Ishikawa (cell line): Measurements from ENCODE around the gene GNG5.

ENCODE experiments used
- CEBPB ChIP-seq: IDR thresholded peaks from 2 replicates; pipeline ENCODE4 v1.6.1; 2012
- CREB1 ChIP-seq: IDR thresholded peaks from 2 replicates; pipeline ENCODE4 v1.6.1; 2012; ENCODE audit warnings: low read depth
- EGR1 ChIP-seq: IDR thresholded peaks from 2 replicates; pipeline ENCODE4 v1.6.1; 2012
- EP300 ChIP-seq: IDR thresholded peaks from 2 replicates; pipeline ENCODE4 v1.6.1; 2012; ENCODE audit warnings: borderline replicate concordance
- FOXM1 ChIP-seq: IDR thresholded peaks from 2 replicates; pipeline ENCODE4 v1.6.1; 2012; ENCODE audit warnings: low read depth, borderline replicate concordance
- NFIC ChIP-seq: IDR thresholded peaks from 2 replicates; pipeline ENCODE4 v1.6.1; 2012
- RAD21 ChIP-seq: IDR thresholded peaks from 2 replicates; pipeline ENCODE4 v1.6.1; 2012; ENCODE audit warnings: low read depth
- TAF1 ChIP-seq: IDR thresholded peaks from 2 replicates; pipeline ENCODE4 v1.6.1; 2012; ENCODE audit warnings: low read depth, mild to moderate bottlenecking
- TCF12 ChIP-seq: IDR thresholded peaks from 2 replicates; pipeline ENCODE4 v1.6.1; 2012; ENCODE audit warnings: low read depth
- TEAD4 ChIP-seq: IDR thresholded peaks from 2 replicates; pipeline ENCODE4 v1.6.1; 2012
- YY1 ChIP-seq: IDR thresholded peaks from 2 replicates; pipeline ENCODE4 v1.6.1; 2012; ENCODE audit warnings: low read depth
- ZBTB7A ChIP-seq: IDR thresholded peaks from 2 replicates; pipeline ENCODE4 v1.6.1; 2012; ENCODE audit warnings: low read depth
- TF ChIP-seq, protein P1 (sequence below): IDR thresholded peaks from 2 replicates; pipeline ENCODE4 v1.6.1; 2012
- TF ChIP-seq, protein P2 (sequence below): IDR thresholded peaks from 2 replicates; pipeline ENCODE4 v1.6.1; 2012; ENCODE audit warnings: low read depth, mild to moderate bottlenecking
- TF ChIP-seq, protein P3 (sequence below): IDR thresholded peaks from 2 replicates; pipeline ENCODE4 v1.6.1; 2012

The GNG5 gene

GRCh38 chr1:84502927-84503326 is 3.5 kb downstream of the GNG5 start:
- no peak for TF ChIP-seq RAD21
- TF ChIP-seq FOXM1 = no peak
- no peak for TF ChIP-seq ZBTB7A
- no peak for TF ChIP-seq CREB1
- TF ChIP-seq, protein P1, sequence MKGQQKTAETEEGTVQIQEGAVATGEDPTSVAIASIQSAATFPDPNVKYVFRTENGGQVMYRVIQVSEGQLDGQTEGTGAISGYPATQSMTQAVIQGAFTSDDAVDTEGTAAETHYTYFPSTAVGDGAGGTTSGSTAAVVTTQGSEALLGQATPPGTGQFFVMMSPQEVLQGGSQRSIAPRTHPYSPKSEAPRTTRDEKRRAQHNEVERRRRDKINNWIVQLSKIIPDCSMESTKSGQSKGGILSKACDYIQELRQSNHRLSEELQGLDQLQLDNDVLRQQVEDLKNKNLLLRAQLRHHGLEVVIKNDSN = no peak
- TF ChIP-seq YY1 = no peak
- TF ChIP-seq, protein P2, sequence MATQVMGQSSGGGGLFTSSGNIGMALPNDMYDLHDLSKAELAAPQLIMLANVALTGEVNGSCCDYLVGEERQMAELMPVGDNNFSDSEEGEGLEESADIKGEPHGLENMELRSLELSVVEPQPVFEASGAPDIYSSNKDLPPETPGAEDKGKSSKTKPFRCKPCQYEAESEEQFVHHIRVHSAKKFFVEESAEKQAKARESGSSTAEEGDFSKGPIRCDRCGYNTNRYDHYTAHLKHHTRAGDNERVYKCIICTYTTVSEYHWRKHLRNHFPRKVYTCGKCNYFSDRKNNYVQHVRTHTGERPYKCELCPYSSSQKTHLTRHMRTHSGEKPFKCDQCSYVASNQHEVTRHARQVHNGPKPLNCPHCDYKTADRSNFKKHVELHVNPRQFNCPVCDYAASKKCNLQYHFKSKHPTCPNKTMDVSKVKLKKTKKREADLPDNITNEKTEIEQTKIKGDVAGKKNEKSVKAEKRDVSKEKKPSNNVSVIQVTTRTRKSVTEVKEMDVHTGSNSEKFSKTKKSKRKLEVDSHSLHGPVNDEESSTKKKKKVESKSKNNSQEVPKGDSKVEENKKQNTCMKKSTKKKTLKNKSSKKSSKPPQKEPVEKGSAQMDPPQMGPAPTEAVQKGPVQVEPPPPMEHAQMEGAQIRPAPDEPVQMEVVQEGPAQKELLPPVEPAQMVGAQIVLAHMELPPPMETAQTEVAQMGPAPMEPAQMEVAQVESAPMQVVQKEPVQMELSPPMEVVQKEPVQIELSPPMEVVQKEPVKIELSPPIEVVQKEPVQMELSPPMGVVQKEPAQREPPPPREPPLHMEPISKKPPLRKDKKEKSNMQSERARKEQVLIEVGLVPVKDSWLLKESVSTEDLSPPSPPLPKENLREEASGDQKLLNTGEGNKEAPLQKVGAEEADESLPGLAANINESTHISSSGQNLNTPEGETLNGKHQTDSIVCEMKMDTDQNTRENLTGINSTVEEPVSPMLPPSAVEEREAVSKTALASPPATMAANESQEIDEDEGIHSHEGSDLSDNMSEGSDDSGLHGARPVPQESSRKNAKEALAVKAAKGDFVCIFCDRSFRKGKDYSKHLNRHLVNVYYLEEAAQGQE = no peak
- TF ChIP-seq TEAD4 = no peak
- no peak for TF ChIP-seq EP300
- no peak for TF ChIP-seq EGR1
- no peak for TF ChIP-seq TAF1
- TF ChIP-seq, protein P3, sequence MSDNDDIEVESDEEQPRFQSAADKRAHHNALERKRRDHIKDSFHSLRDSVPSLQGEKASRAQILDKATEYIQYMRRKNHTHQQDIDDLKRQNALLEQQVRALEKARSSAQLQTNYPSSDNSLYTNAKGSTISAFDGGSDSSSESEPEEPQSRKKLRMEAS = no peak
- TF ChIP-seq NFIC = no peak
- TF ChIP-seq TCF12 = no peak
- no peak for TF ChIP-seq CEBPB

DNA sequence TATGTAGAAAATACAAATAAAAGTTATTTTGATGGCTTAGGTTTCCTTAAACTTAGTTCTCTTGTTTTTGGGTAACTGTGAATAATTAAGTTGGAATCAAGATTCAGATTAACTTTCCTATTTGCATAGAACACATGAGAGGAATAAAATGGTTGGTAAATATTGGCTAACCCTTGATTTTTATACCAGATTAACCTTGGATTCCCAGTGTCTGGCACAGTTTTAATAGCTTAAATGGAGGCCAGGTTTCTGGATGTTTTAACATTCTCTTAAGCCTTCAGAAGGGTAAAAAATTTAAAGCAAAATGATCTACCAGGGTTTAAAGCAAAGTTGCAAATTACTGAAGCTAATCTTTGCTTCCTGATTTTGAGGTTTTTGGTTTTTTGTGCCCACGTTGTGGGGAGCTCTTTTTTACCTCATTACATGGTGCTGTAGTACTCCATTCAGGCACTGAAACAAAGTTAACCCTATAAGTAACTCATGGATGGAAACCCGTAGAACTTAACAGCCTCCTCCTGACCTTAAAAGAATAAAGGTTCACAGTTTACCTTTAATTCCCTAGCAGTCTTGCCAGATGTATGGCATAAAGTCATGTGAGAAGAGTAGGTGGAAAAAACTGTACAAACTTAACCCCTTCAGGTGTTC is 8.6 kb downstream of the GNG5 start:
- TF ChIP-seq ZBTB7A = no peak
- TF ChIP-seq, protein P3 = no peak
- TF ChIP-seq EGR1 = no peak
- no peak for TF ChIP-seq TAF1
- no peak for TF ChIP-seq TEAD4
- no peak for TF ChIP-seq CEBPB
- TF ChIP-seq, protein P1 = no peak
- no peak for TF ChIP-seq EP300
- TF ChIP-seq TCF12 = no peak
- TF ChIP-seq FOXM1 = no peak
- TF ChIP-seq RAD21 = no peak
- no peak for TF ChIP-seq NFIC

GRCh38 chr1:84496498-84496897 is 9.9 kb downstream of the GNG5 start:
- TF ChIP-seq TAF1 = no peak
- no peak for TF ChIP-seq CREB1
- TF ChIP-seq TCF12 = no peak
- no peak for TF ChIP-seq FOXM1
- no peak for TF ChIP-seq RAD21
- TF ChIP-seq, protein P3 = no peak
- TF ChIP-seq, protein P2 = no peak

- TF ChIP-seq FOXM1 = no peak
- TF ChIP-seq, protein P2 = no peak
- TF ChIP-seq CEBPB = no peak
- TF ChIP-seq ZBTB7A = no peak
These were observed 12.6 kb downstream of the GNG5 start for GRCh38 chr1:84493747-84494146.

GRCh38 chr1:84492726-84493125 is 13.7 kb downstream of the GNG5 start:
- no peak for TF ChIP-seq FOXM1
- TF ChIP-seq CEBPB = no peak
- no peak for TF ChIP-seq NFIC
- TF ChIP-seq YY1 = no peak
- no peak for TF ChIP-seq TAF1
- TF ChIP-seq, protein P1 = no peak
- TF ChIP-seq, protein P2 = no peak
- no peak for TF ChIP-seq ZBTB7A
- TF ChIP-seq EP300 = no peak
- TF ChIP-seq, protein P3 = no peak
- no peak for TF ChIP-seq RAD21
- no peak for TF ChIP-seq CREB1
- TF ChIP-seq EGR1 = no peak
- TF ChIP-seq TEAD4 = no peak
- TF ChIP-seq TCF12 = no peak
